Lower lobe of right lung (tissue), 2 donors: ENCODE measurements around the gene JAG2. TPM values are rescaled to one million over a fixed set of nuclear protein-coding genes. Genes with fewer than 3 reads are reported as not detected.

Experiments
- ATAC-seq, 2 donors: fragments of 200-7000 bp; cut with Tn5 transposase; one replicate each; pipeline ENCODE4 v1.9.1; 2020 to 2022; ENCODE audit warnings: mild to moderate bottlenecking in 2 of 2, moderate library complexity in 2 of 2
- DNase-seq: peaks from one replicate; pipeline ENCODE4 v3.0.0-alpha.2; 2020
- H3K27ac ChIP-seq: fragments of 200-600 bp; one replicate; pipeline ENCODE4 v1.8.0; 2022
- H3K27me3 ChIP-seq: fragments of 200-600 bp; one replicate; pipeline ENCODE4 v1.8.0; 2022; ENCODE audit warnings: low read depth
- H3K36me3 ChIP-seq: fragments of 200-600 bp; one replicate; pipeline ENCODE4 v1.8.0; 2022; ENCODE audit warnings: mild to moderate bottlenecking
- H3K4me1 ChIP-seq: fragments of 200-600 bp; one replicate; pipeline ENCODE4 v1.8.0; 2022
- H3K4me3 ChIP-seq: fragments of 200-600 bp; one replicate; pipeline ENCODE4 v1.8.0; 2022; ENCODE audit warnings: mild to moderate bottlenecking
- H3K9me3 ChIP-seq: fragments of 200-600 bp; one replicate; pipeline ENCODE4 v1.8.0; 2022
- CTCF ChIP-seq: fragments of 200-600 bp; IDR thresholded peaks from one replicate; pipeline ENCODE4 v1.8.0; 2022; ENCODE audit warnings: antibody characterized with exemption, mild to moderate bottlenecking
- intact Hi-C: fragments of 100-400 bp; cut with DNase I; formaldehyde crosslinking; loops from one replicate; pipeline ENCODE4 v1.11.0; 2022
- total RNA-seq: library from RNA; stranded (reverse); fragmentation: NEBNext Ultra II Directional; extraction: Animal tissue kit (Norgen Biotek cat#: 25700); gene quantifications from one replicate; pipeline ENCODE4 v1.2.1, GENCODE V29; 2021
- donor health status: DM: no; HTN: yes; CAD: no; lungs with severe emphysema.

The JAG2 gene
- total RNA-seq, 1 donor from 2014 or later = 29.2 TPM

- H3K9me3 ChIP-seq = no peaks in the 10 kb centered on the region
- ATAC-seq = no peak
- intact Hi-C loops = no loop called here
- no peaks in the 10 kb centered on the region for H3K36me3 ChIP-seq
- DNase-seq = no peak
- no peak for TF ChIP-seq CTCF
- no peak overlapping the region for H3K27ac ChIP-seq
- H3K4me3 ChIP-seq = no peak overlapping the region
- H3K27me3 ChIP-seq = no peaks in the 10 kb centered on the region
- H3K4me1 ChIP-seq = peaks cover 33% of the 10 kb centered on the region
These were observed 7.9 kb upstream of the JAG2 start for GRCh38 chr14:105176513-105176912.

- no peaks in the 10 kb centered on the region for H3K36me3 ChIP-seq
- intact Hi-C loops = no loop called here
- no peak overlapping the region for H3K4me3 ChIP-seq
- no peaks in the 10 kb centered on the region for H3K9me3 ChIP-seq
- DNase-seq = no peak
- peaks cover 39% of the 10 kb centered on the region for H3K4me1 ChIP-seq
- no peak overlapping the region for H3K27ac ChIP-seq
- H3K27me3 ChIP-seq = peaks cover 14% of the 10 kb centered on the region
- no peak for TF ChIP-seq CTCF
- no peak for ATAC-seq
These were observed 5.6 kb upstream of the JAG2 start for GRCh38 chr14:105173901-105174894.

- Histone ChIP-seq H3K27ac (no peak overlapping the region), H3K36me3 (no peaks in the 10 kb centered on the region), H3K9me3 (no peaks in the 10 kb centered on the region), H3K27me3 (peaks cover 17% of the 10 kb centered on the region), H3K4me1 (peaks cover 42% of the 10 kb centered on the region), H3K4me3 (no peak overlapping the region)
- ATAC-seq (no peak), DNase-seq (no peak)
- intact Hi-C loops = no loop called here
- no peak for TF ChIP-seq CTCF
These were observed 4.6 kb upstream of the JAG2 start for GRCh38 chr14:105173145-105173544.

- no peak for TF ChIP-seq CTCF
- Histone ChIP-seq H3K27ac (no peak overlapping the region), H3K9me3 (no peaks in the 10 kb centered on the region), H3K36me3 (no peaks in the 10 kb centered on the region), H3K4me1 (peaks cover 42% of the 10 kb centered on the region), H3K4me3 (no peak overlapping the region), H3K27me3 (peaks cover 21% of the 10 kb centered on the region)
- intact Hi-C loops = no loop called here
- DNase-seq (no peak), ATAC-seq (no peak)
These were observed 3.9 kb upstream of the JAG2 start for GRCh38 chr14:105172476-105172875.

GRCh38 chr14:105171004-105171673 is 2.6 kb upstream of the JAG2 start:
- no peak for TF ChIP-seq CTCF
- Histone ChIP-seq H3K36me3 (no peaks in the 10 kb centered on the region), H3K4me3 (no peak overlapping the region), H3K27ac (peak overlapping the region; percentile 31), H3K4me1 (peaks cover 50% of the 10 kb centered on the region), H3K9me3 (no peaks in the 10 kb centered on the region), H3K27me3 (peaks cover 31% of the 10 kb centered on the region)
- intact Hi-C loops = no loop called here
- DNase-seq (no peak), ATAC-seq (peak; percentile 4 to 50)
